ENCODE results near the gene ATP8B1.
A peak's percentile ranks its signal among the peaks of the same experiment; 100 is the strongest.
"Not testable (repeated sequence)": the region's sequence is repeated elsewhere in the genome, so short reads cannot be mapped to it uniquely, and the experiment has no call there.

Gene ATP8B1

DNA sequence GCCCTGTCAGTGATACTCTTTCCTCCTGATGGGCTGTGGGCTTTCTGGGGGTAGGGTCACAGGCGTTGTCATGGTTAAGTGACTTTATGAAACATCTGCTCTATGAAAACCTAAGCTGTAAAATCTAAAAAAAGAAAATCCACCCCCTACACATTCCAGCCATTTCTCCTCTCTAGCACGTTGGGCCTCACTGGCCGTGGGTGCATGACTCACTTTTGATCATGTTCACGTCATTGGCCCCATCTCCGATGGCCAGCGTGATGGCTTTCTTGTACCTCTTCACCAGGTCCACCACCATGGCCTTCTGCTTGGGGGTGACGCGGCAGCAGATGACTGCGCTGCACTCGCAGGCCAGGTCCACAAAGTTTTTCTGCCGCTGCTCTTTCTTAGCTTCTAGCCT is 142.2 kb downstream of the ATP8B1 start:
- DNase-seq (ENCODE audit: low read depth): no peak

DNA sequence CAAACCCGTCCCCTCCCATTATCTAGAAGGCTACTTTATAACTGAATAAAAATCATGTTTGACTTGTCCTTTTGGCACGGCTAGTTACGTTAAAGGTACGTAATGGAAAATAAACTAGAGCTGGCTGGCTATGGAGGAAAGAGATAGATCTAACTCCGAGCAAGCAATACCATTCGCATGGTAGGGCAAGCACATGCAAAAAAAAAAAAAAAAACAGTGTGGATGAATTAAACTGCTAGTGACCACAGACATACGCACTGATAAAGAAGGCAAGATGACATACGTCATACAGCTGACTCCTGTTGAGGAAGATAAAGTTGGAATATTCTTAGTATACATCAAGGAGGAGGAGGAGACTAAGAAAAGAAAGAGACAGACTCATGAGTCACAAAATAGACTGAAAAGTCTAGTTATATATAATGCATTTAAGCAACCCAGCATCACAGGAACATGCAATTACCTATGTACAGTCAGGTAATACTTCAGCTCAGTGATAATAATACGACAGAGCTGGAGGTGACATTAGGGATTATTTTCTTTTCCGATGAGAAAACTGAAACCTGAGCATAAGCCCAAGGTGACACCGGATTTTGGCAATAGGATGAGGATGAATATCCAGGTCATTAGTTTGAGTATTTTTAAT is 143.5 kb downstream of the ATP8B1 start:
- no peak for DNase-seq (ENCODE audit: low read depth)

DNA sequence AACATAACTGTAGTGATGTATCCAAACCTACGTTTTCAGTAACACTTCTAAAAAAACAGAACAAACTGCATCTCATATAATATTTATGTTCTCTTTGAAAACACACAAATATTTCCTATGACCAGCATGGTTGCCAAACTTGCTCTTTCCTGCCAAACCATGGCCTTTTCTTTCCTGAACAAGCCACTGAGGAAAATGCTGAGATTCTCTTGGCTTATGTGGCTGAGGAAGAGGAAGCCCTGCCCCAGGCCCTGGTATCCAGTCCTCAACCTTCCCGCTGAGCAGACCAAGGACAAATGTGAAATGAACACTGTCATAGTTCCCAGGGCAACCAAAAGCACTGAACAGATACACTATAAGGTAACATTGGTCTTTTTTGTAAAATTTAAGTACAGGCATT is 145.6 kb downstream of the ATP8B1 start:
- no peak for DNase-seq (ENCODE audit: low read depth)

DNA sequence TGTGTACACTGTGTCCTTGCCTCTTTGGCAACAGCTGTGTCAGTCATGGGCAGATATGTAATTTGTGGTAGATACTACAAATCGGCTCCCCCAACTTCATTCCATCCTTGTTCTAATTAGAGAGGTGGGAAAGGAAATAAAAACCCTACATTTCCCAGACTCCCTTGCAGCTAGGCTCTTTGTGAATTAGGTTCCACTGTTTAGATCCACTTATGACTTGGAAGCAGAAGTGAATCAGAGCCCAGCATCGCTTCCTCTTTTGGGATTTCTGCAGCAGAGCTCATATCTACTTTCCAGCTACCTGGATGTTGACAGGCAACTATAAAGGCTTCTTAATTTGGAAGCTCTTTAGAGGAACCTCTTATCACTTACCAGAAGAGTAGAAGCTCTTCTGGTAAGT is 147.4 kb downstream of the ATP8B1 start:
- no peak for DNase-seq (ENCODE audit: low read depth)

DNA sequence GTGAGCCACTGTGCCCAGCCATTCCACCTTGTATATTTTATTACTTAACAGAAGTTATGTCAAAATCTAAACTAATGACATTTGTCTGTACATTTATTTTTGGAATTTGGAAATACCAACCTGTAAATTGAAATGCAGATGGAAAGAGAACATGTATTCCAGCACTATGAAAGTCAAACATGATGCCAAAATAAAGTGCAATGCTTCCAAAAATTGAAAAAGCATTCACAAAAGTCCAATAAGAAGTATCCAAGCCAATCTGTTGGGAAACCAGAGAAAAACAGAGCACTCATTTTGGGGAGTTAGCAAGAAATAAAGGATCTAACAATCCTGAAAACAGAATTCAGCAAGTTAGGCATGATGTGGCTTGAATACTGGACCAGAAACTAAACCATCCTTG is 151.2 kb downstream of the ATP8B1 start:
- DNase-seq (ENCODE audit: low read depth): no peak

DNA sequence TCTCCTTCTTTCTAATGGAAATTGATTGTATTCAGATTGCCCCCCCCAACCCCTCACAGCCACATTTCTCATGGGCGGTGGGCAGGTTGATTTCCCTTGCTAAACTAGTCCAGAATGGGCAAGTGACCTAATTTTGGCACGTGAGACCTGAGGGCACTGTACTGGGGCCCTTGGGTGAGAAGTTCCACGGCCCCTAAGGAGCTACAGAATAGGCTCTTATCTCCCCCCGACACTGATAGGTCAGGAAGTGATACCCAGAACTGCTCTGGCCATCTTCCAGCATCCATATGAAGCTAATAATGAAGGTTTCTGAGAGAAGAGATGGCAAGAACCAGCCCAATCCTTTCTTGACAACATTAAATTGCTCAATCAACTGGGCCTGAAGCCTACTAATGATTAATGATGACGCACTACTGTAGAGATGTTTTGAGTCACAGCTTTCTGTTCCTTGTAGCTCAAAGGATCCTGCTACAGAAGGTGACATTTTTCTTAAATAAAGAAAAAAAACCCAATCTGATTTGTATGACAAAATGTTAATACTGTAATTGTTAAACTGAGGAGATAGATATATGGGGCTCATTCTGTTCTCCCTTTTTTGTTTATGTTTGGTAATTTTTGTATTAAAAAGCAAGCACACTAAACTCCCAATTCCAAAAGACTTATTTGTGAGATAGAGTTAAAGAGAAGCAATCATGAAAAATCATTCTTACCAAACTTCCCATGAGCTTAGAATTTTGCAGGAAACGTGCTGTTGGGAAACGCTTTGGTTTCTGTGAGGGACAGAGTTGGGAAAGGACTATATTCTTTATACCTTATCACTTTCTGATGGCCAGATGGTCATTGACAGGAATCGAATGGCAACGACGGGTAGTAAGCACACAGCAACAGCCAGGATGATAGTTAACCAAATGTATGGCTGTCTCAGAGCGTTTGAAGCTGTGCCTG is 153.3 kb downstream of the ATP8B1 start:
- DNase-seq (ENCODE audit: low read depth): no peak

DNA sequence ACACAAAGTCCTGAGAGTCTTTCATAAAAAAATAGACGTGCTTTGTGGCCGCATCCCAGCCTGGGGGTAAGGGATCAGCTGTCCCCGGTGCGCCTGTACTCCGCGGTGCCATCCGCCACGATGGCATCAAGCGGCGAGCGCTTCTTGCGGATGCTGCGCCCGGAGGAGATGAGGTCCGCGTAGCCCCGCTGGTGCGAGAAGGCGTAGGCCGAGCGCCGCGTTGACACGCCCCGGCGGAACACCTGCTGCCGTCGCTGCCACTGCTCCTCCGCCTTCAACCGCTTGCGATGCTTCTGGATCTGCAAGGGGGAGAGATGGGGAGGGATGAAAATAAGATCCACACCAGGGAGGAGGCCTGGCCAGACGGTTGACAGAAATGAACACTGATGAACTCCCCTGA is 154.7 kb downstream of the ATP8B1 start:
- DNase-seq (ENCODE audit: low read depth): no peak

DNA sequence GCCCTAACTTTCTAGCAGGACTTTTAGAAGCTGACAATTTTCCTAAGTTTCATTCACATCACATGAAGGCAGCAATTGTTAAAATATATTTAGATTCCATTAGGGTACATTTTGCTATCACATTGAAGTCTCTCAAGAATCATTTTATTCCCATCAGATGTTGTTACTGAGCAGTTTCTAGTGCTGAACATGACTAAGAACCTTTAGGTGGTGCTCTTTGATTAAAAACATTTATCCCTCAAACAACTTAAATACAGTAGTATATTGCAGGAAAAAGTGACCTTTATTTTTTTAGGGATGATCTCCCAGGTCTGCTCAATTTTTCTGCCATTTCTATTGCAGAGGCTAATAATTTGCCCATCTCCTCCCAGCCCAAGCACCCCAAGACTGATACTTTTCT is 158.6 kb downstream of the ATP8B1 start:
- no peak for DNase-seq (ENCODE audit: low read depth)

DNA sequence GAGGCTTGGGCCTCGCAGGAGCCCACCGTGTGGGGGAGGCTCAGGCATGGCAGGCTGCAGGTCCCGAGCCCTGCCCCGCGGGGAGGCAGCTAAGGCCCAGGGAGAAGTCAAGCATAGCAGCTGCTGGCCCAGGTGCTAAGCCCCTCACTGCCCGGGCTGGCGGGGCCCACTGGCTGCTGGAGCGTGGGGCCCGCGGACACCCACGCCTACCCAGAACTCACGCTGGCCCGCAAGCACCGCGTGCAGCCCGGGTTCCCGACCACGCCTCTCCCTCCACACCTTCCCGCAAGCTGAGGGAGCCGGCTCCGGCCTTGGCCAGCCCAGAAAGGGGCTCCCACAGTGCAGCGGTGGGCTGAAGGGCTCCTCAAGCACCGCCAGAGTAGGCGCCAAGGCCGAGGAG is 159.4 kb downstream of the ATP8B1 start:
- not testable (repeated sequence) for DNase-seq (ENCODE audit: low read depth)

DNA sequence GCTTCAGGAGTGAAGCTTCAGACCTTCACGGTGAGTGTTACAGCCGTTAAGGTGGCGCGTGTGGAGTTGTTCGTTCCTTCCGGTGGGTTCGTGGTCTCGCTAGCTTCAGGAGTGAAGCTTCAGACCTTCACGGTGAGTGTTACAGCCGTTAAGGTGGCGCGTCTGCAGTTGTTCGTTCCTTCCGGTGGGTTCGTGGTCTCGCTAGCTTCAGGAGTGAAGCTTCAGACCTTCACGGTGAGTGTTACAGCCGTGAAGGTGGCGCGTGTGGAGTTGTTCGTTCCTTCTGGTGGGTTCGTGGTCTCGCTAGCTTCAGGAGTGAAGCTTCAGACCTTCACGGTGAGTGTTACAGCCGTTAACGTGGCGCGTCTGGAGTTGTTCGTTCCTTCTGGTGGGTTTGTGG is 160.7 kb downstream of the ATP8B1 start:
- DNase-seq (ENCODE audit: low read depth): not testable (repeated sequence)

DNA sequence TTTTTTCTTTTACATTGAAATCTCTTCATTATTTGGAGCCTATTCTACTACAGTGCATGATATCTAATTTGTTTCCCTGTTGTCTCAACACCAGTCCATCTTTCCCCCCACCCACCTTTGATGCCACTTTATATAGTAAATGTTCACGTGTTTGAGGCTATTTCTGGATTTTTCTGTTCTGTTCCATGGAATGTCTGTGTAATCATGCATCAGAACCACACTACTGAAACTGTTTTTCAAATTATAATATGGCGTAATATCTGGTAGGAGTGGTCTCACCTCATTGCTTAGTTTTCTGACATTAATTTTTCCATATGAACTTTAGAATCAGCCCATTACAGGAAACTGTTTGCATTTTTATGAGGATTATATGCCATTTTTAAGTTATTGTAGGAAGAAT is 162.4 kb downstream of the ATP8B1 start:
- no peak for DNase-seq (ENCODE audit: low read depth)

DNA sequence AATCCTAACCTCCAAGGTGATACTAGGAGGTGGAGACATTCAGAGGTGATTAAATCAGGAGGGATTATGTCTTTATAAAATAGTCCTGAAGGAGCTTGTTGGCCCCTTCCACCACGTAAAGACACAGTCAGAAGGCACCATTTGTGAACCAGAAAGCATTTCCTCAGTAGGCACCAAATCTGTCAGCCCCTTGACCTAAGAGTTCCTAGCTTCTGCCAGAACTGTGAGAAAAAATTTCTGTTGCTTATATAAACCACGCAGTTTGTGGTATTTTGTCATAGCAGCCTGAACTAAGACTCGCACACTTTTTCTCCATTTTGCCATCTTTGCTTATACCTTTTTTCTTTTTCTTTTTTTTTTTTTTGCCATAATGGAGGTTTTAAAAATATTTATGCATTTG is 162.9 kb downstream of the ATP8B1 start:
- no peak for DNase-seq (ENCODE audit: low read depth)

DNA sequence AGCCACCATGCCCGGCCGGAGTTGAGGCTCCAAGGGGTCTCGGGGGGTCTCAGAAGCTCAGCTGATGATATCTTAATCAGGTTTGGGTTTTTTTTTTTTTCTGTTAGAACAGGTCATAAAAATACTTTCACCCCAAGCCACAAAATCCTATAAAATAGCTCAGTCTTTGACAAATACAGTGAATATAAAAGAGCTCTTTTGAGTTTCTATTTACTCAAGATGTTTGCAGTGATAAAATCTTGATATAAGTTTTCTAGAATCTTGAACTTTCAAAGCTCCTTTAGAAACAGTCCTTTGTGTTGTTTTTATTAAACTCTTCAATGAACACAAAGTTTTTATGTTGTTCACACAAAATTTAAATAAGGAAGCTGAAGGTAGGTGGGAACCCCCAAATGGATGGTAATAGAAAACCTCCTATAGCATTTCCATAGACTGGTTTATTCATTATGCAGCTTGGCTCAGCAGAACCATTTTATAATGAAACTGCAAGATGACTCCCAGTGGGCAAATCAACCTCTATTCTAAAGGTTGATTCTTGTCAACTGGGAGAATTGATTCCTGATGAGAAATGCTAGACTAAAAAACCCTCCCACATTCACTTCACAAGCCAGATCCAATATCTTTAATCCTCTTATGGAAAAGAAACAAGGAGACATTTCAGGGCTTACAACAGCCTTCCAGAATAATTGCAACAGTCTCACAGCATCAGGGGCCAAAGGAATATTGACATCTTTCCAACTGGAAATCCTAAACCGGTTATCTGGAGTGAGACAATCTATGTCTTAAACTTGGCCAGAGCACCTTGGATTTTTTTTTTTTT is 167.9 kb downstream of the ATP8B1 start:
- DNase-seq (ENCODE audit: low read depth): no peak

DNA sequence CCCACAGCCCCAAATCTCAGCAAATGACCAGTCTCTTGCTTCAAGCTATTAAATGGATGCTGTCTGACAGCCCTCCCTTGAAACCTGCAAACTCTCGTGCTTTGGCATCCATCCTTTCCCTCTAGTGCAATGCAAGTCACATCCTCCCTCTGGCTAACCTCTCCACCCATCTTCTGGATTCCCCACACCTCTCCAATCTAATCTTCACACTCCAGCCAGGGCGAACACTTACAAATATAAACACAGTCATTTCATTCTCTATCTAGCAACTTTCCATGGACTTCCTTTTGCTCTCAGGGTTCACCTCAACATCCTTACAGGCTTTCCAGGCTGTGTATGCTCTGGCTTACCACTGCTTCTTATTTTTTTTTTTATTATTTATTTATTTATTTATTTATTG is 171.4 kb downstream of the ATP8B1 start:
- DNase-seq (ENCODE audit: low read depth): no peak

DNA sequence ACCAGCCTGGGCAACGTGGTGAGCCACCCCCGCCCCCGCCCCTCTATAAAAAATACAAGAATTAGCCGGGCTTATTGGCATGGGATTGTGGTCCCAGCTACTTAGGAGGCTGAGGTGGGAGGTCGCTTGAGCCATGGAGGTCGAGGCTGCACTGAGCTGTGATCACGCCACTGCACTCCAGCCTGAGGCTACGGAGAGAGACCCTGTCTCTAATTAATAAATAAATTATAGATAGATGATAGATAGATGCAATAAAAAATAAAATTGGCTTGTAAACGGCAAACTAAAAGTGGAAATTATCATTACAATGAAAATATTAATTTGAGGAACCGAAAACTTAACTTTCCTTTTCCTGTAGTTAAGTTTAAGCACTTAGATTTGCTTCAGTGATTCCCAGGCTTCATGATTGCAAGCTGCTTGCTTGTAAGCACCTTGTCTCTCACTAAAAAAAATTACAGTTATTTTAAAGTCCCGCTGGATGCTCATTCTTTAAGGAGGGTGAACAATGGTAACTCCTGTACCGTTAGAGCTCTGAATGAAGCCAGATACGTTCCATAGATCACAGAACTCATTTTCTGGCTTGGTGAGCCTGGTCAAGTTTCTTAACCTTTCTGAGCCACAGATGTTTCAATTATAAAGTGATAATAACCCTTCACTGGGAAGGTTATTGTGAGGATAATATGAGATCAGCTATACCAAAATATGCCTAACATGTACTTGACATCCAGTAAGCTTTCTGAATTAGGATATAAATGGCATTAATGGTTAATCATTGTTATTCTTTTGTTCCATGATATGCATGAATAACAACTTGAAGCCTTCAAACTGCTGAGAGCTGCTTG is 172.1 kb downstream of the ATP8B1 start:
- DNase-seq (ENCODE audit: low read depth): no peak

DNA sequence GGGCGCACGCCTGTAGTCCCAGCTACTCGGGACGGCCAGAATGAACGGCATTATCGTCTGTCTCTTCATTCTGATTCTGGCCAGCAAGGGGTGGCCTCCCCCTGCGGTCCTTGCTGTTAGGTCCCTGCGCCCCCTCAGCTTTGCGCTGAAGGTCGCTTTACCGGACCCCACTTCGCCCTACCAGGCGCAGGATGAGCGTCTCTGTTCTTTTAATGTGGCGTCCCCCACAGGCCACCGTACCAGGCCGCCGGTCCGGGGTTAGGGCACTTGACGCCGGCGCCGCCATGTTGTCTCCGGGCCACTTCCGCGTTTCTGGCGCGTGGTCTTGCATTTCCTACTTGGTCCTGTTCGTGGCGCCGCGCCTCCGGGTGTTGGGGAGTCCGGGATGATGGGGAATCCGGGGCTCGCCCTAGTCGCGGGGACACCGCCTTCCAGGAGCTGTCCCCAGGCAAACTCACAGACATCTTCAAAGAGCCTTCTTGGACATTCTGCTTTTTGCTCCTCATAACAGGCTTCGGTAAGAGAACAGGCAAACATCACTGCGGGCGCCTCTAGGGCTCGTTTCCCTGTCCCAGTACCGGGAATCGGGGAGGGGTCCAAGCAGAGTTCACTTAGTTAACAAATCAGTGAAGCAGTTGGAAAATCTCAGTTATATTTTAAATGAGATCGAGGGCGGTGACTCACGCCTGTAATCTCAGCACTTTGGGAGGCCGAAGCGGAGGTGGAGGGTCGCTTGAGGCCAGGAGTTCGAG is 172.9 kb downstream of the ATP8B1 start:
- DNase-seq (ENCODE audit: low read depth): peak; percentile 93

DNA sequence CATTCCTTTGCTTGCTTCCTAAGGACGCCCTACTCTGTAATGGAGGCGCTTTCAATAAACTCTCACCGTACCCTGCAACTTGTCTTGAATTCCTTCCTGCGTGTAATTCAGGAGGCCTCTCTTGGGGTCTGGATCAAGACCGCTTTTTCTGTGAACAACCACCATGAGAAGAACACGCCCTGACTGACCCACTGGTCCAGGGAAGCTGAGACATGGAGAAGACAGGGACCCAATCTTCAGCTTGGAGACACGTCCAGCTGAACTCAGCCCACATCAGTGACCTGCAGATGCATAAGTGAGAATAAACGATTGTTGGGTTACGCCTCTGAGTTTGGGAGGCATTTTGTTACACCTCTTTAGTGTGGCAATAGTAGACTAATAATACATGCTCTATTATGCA is 173.7 kb downstream of the ATP8B1 start:
- DNase-seq (ENCODE audit: low read depth): no peak

DNA sequence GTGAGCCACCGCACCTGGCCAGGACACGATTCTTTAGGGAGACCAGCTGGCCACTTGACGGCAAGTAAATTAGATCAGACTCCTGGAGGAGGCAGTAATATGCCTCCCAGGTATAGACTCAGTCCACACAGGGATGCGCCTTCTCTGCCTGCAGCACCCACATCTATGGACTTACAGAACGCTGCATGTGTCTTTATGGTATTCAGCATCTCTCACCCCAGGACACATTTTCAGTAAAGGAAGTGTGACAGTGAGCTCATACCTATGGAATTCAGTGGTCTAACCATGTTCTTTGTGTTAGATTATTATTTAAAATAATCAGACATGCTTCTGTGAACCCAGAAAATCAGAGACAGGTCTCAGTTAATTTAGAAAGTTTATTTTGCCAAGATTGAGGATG is 175.6 kb downstream of the ATP8B1 start:
- DNase-seq (ENCODE audit: low read depth): no peak

DNA sequence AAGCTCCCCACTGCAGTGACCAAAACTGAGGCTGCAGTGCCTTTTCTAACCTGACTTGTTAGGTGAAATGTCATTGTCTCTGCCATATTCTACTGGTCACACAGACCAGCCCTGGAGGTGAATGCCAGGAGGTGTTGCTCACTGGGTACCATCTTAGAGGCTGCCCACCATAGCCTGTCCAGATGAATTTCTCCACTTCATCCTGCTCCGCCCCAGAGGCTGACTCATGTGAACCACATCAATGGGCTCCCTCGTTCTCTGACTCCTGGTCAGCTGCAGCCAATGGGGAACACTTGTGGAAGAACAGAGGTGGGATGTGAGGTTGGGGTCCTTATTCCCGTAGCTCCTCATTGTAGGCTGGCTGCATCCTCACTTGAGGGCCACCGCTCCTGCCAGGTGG is 178.1 kb downstream of the ATP8B1 start:
- no peak for DNase-seq (ENCODE audit: low read depth)

DNA sequence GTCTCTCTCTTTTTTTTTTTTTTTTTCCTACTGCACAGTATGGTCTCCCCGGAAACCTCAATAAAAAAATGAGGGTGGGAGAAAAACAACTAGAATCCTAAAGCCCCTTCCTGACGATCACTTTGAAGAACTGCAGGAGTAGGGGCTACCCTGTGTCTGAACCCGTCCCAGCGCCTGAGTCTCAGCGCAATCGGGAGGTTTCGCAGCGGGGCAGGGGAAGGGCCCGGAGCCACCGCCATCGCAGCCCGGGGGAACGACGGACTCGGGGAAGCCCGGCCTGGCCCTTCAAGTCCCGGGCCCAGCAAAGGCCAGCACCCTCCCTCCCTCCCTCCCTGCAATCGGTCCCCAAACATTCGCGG is 181.9 kb downstream of the ATP8B1 start:
- peak; percentile 7 for DNase-seq (ENCODE audit: low read depth)

DNA sequence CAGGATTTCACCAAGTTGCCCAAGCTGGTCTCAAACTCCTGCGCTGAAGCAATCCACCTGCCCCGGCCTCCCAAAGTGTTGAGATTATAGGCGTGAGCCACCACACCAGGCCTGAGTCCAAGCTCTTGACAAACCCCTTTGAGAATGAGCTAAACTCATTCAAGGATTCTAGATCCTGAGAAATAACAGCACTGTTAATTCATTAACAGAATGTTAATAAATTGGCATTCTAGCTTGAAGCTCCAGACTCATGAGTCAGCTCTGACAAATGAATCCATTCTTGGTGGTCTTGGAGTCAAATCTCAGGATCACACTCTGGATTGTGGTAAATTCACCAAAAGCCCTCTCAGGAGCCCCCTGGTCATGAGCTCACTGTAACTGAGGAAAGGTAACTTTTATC is 183.2 kb downstream of the ATP8B1 start:
- DNase-seq (ENCODE audit: low read depth): no peak

Measured in activated T-cell treated with anti-CD3 and anti-CD28 coated beads for 48 hours (primary cell).